Hepatocyte (in vitro differentiated cells): ENCODE results near the gene SCFD2. TPM values are rescaled to one million over a fixed set of nuclear protein-coding genes. Genes with fewer than 3 reads are reported as not detected.

Experiments
- DNase-seq: peaks from one replicate; pipeline ENCODE4 v3.0.0-alpha.2; 2016; ENCODE audit warnings: low spot score
- H2AFZ ChIP-seq: fragments of 200-600 bp; sonication (generic); 2 replicates; pipeline ENCODE4 v1.6.0; 2016; ENCODE audit warnings: antibody characterized with exemption, mild to moderate bottlenecking
- H3K27ac ChIP-seq: fragments of 200-600 bp; sonication (generic); 2 replicates; pipeline ENCODE4 v1.5.1; 2016; ENCODE audit warnings: mild to moderate bottlenecking
- H3K27me3 ChIP-seq: fragments of 200-600 bp; sonication (generic); 2 replicates; pipeline ENCODE4 v1.6.1; 2016
- H3K36me3 ChIP-seq: fragments of 200-600 bp; sonication (generic); replicated peaks from 2 replicates; pipeline ENCODE4 v1.5.1; 2016; ENCODE audit warnings: low read depth; ENCODE audit not compliant: insufficient read depth
- H3K4me1 ChIP-seq: fragments of 200-600 bp; sonication (generic); 2 replicates; pipeline ENCODE4 v1.5.1; 2016; ENCODE audit warnings: mild to moderate bottlenecking, moderate library complexity; ENCODE audit not compliant: insufficient read depth
- H3K4me2 ChIP-seq: fragments of 200-600 bp; sonication (generic); 2 replicates; pipeline ENCODE4 v1.6.0; 2016
- H3K4me3 ChIP-seq: fragments of 200-600 bp; sonication (generic); 2 replicates; pipeline ENCODE4 v1.5.1; 2016; ENCODE audit warnings: mild to moderate bottlenecking
- H3K79me2 ChIP-seq: fragments of 200-600 bp; sonication (generic); 2 replicates; pipeline ENCODE4 v1.6.0; 2017; ENCODE audit warnings: mild to moderate bottlenecking
- H3K9me2 ChIP-seq: fragments of 200-600 bp; sonication (generic); replicated peaks from 2 replicates; pipeline ENCODE4 v1.6.0; 2017; ENCODE audit warnings: mild to moderate bottlenecking; ENCODE audit not compliant: insufficient read depth
- H3K9me3 ChIP-seq: fragments of 200-600 bp; sonication (generic); 2 replicates; pipeline ENCODE4 v1.5.1; 2016; ENCODE audit warnings: low read depth, mild to moderate bottlenecking
- H4K20me1 ChIP-seq: fragments of 200-600 bp; sonication (generic); 2 replicates; pipeline ENCODE4 v1.6.0; 2016; ENCODE audit warnings: mild to moderate bottlenecking; ENCODE audit not compliant: insufficient read depth, poor library complexity, severe bottlenecking
- EZH2 ChIP-seq: fragments of 200-600 bp; sonication (generic); IDR thresholded peaks from 2 replicates; pipeline ENCODE4 v1.6.1; 2016; ENCODE audit warnings: antibody characterized with exemption, mild to moderate bottlenecking, borderline replicate concordance
- EZH2phosphoT487 ChIP-seq: fragments of 200-600 bp; sonication (generic); IDR thresholded peaks from one replicate; pipeline ENCODE4 v1.6.1; 2018; ENCODE audit warnings: antibody characterized with exemption, mild to moderate bottlenecking, low read depth, moderate library complexity; ENCODE audit not compliant: unreplicated experiment, severe bottlenecking
- WGBS: methylation state at CpG from one replicate; pipeline ENCODE4 v1.1.6; 2016; ENCODE audit warnings: low lambda C conversion rate; ENCODE audit errors: missing lambda C conversion rate; 5-methylcytosine and 5-hydroxymethylcytosine counted together
- polyA plus RNA-seq: library from polyadenylated mRNA; unstranded; fragments of >200 nt; fragmentation: Nextera tagmentation; extraction: Ambion mirVana; gene quantifications from 2 replicates; pipeline ENCODE4 v1.2.1, GENCODE V29; 2016
- total RNA-seq: library from RNA; depleted of rRNA; stranded (reverse); fragments of >200 nt; gene quantifications from 2 replicates; pipeline ENCODE4 v1.2.3, GENCODE V29; 2014
- TF ChIP-seq, protein P1 (sequence below): fragments of 200-600 bp; sonication (generic); IDR thresholded peaks from 2 replicates; pipeline ENCODE4 v1.5.1; 2016; ENCODE audit warnings: antibody characterized with exemption, mild to moderate bottlenecking; ENCODE audit not compliant: poor library complexity

Gene SCFD2
- total and polyA plus RNA-seq, 2 experiments from 2014 or later: 8.4 to 15.7 TPM

DNA sequence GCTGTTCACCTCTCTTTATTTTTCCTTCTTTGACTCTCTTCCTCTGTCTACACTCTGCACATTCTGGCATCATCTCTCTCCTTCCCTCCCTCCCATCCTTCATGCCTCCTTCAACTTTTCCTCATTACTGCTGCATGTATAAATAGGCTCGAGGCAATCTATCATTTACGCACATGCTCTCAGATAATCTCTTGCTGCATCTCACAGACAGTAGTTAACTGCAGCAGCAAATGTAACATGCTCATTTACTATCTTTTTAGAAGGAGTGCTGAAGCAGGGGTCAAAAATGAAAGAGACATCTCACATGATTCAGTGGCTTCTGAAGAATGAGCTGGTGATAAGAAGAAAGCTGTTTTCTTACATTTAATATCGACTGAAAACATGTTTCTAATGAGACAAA lies 376.0 kb downstream of the SCFD2 start:
- no peak overlapping the region for H3K4me3 ChIP-seq
- no peak overlapping the region for H3K27ac ChIP-seq
- no peaks in the 10 kb centered on the region for H3K36me3 ChIP-seq
- TF ChIP-seq EZH2phosphoT487 (no peak), EZH2 (no peak)
- TF ChIP-seq, protein P1, sequence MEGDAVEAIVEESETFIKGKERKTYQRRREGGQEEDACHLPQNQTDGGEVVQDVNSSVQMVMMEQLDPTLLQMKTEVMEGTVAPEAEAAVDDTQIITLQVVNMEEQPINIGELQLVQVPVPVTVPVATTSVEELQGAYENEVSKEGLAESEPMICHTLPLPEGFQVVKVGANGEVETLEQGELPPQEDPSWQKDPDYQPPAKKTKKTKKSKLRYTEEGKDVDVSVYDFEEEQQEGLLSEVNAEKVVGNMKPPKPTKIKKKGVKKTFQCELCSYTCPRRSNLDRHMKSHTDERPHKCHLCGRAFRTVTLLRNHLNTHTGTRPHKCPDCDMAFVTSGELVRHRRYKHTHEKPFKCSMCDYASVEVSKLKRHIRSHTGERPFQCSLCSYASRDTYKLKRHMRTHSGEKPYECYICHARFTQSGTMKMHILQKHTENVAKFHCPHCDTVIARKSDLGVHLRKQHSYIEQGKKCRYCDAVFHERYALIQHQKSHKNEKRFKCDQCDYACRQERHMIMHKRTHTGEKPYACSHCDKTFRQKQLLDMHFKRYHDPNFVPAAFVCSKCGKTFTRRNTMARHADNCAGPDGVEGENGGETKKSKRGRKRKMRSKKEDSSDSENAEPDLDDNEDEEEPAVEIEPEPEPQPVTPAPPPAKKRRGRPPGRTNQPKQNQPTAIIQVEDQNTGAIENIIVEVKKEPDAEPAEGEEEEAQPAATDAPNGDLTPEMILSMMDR: no peak
- H3K9me2 ChIP-seq: no peaks in the 10 kb centered on the region
- no peaks in the 10 kb centered on the region for H3K27me3 ChIP-seq
- no peaks in the 10 kb centered on the region for H4K20me1 ChIP-seq
- no peak for DNase-seq
- no peaks in the 10 kb centered on the region for H3K79me2 ChIP-seq
- H3K4me2 ChIP-seq: no peak overlapping the region
- H2AFZ ChIP-seq: no peak overlapping the region
- 50% methylated on average over 3 of the region's 3 CpGs for WGBS
- no peaks in the 10 kb centered on the region for H3K9me3 ChIP-seq
- H3K4me1 ChIP-seq: peaks cover 5% of the 10 kb centered on the region

DNA sequence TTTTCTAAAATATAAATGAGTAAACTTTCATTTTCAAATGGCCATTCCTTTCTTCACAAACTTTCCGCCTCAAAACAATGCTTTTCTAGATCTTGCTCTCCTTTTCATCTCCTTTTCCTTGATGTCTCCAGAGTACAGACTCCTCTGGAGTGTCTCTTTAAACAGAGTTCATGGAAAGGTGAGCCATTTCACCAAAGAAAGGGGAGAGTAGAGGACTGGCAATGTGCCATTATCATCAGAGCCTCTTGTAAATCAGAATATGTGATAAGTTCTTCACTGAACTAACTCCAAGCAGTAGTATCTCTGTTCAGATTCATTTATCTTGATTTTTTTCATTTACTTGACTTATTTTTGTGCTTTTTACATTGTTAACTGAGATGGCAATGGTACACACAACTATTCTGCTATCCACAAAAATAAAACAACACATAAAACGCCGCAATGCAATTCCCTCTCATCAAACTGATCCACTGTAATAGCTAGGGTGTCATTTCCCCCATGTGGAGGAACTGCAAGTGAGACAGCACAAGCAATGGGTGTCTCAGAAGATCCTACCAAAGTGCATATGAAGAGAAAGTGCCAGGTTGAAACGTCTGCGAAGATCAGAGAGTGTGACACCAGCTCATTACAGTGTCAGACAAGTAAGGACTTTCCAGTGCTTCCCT lies 378.3 kb downstream of the SCFD2 start:
- Histone ChIP-seq H3K36me3 (no peaks in the 10 kb centered on the region), H3K4me1 (peaks cover 16% of the 10 kb centered on the region), H3K4me3 (no peak overlapping the region), H3K4me2 (no peak overlapping the region), H2AFZ (no peak overlapping the region), H3K27me3 (no peaks in the 10 kb centered on the region), H3K27ac (no peak overlapping the region), H4K20me1 (no peaks in the 10 kb centered on the region), H3K9me3 (no peaks in the 10 kb centered on the region), H3K79me2 (no peaks in the 10 kb centered on the region), H3K9me2 (no peaks in the 10 kb centered on the region)
- DNase-seq: no peak
- 83% methylated on average over 5 of the region's 5 CpGs for WGBS
- TF ChIP-seq EZH2phosphoT487 (no peak), EZH2 (no peak)
- TF ChIP-seq, protein P1: no peak

DNA sequence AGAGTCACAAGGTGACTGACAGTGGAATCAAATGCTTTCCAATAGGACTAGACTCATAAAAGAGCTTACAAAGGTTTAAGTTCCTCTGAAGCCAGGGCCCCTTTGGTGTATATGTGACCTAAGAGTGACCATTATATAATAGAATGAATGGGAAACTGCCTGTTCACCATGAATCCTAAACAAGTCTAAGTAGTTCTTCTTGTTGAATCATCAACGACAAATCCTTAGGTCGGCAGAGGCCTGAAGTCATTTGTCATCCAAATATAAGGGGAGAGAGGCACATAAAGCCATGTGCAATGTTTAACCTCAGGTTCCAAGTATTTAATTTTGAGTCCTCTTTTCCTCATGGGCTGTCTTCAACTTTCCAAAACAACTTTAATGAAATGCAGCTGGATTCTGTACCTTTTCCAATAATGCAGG lies 381.4 kb downstream of the SCFD2 start:
- H3K4me3 ChIP-seq: no peak overlapping the region
- no peaks in the 10 kb centered on the region for H3K9me3 ChIP-seq
- H3K36me3 ChIP-seq: no peaks in the 10 kb centered on the region
- H3K79me2 ChIP-seq: no peaks in the 10 kb centered on the region
- H3K4me1 ChIP-seq: peaks cover 14% of the 10 kb centered on the region
- no peaks in the 10 kb centered on the region for H4K20me1 ChIP-seq
- no peaks in the 10 kb centered on the region for H3K9me2 ChIP-seq
- 27% methylated on average over 2 of the region's 2 CpGs for WGBS
- no peak for DNase-seq
- no peak overlapping the region for H2AFZ ChIP-seq
- H3K4me2 ChIP-seq: no peak overlapping the region
- peak overlapping the region; percentile 5 for H3K27ac ChIP-seq
- H3K27me3 ChIP-seq: no peaks in the 10 kb centered on the region
- TF ChIP-seq EZH2: no peak
- TF ChIP-seq, protein P1: no peak
- TF ChIP-seq EZH2phosphoT487: no peak
